Measurements from ENCODE around the gene ITGA11. TPM values are rescaled to one million over a fixed set of nuclear protein-coding genes. Genes with fewer than 3 reads are reported as not detected.

ITGA11 gene
- total RNA-seq, 2 donors from 2014 or later: 0.99 to 1.0 TPM

GRCh38 chr15:68265674-68266073, 166.3 kb downstream of the ITGA11 start:
- H3K9me3 ChIP-seq: no peaks in the 10 kb centered on the region
- intact Hi-C loops (cut with DNase I): no loop called here
- no peak overlapping the region for H3K27ac ChIP-seq
- DNase-seq: no peak
- no peak overlapping the region for H3K4me3 ChIP-seq
- ATAC-seq: no peak
- no peaks in the 10 kb centered on the region for H3K4me1 ChIP-seq
- H3K36me3 ChIP-seq (replicated peaks in 1 of 2; ENCODE audit: insufficient read depth in 1 of 2, low read depth in 2 of 2): no peaks in the 10 kb centered on the region
- TF ChIP-seq POLR2A (IDR thresholded peaks at IDR 0.05): no peak
- no peak for TF ChIP-seq CTCF (IDR thresholded peaks at IDR 0.05)
- peaks cover 0 to 3% of the 10 kb centered on the region in 2 donors for H3K27me3 ChIP-seq
- 66 to 73% methylated on average over 3 of the region's 3 CpGs for WGBS, 2 donors

- TF ChIP-seq CTCF (IDR thresholded peaks at IDR 0.05) (no peak), POLR2A (IDR thresholded peaks at IDR 0.05) (no peak)
- H3K4me3 ChIP-seq: no peak overlapping the region
- H3K9me3 ChIP-seq: no peaks in the 10 kb centered on the region
- intact Hi-C loops (cut with DNase I): no loop called here
- ATAC-seq: no peak
- H3K4me1 ChIP-seq: no peaks in the 10 kb centered on the region
- no peak for DNase-seq
- 54 to 68% methylated on average over 4 of the region's 4 CpGs for WGBS, 2 donors
- peaks cover 0 to 3% of the 10 kb centered on the region in 2 donors for H3K27me3 ChIP-seq
- no peak overlapping the region for H3K27ac ChIP-seq
- H3K36me3 ChIP-seq (replicated peaks in 1 of 2; ENCODE audit: insufficient read depth in 1 of 2, low read depth in 2 of 2): no peaks in the 10 kb centered on the region
Observed at GRCh38 chr15:68265081-68265480, 166.9 kb downstream of the ITGA11 start.

- no peak for DNase-seq
- no peaks in the 10 kb centered on the region for H3K9me3 ChIP-seq
- WGBS, 2 donors: 46 to 53% methylated on average over 2 of the region's 2 CpGs
- H3K27me3 ChIP-seq: peaks cover 0 to 3% of the 10 kb centered on the region in 2 donors
- no peak overlapping the region for H3K27ac ChIP-seq
- no peak overlapping the region for H3K4me3 ChIP-seq
- H3K36me3 ChIP-seq (replicated peaks in 1 of 2; ENCODE audit: insufficient read depth in 1 of 2, low read depth in 2 of 2): no peaks in the 10 kb centered on the region
- ATAC-seq: no peak
- no peak for TF ChIP-seq POLR2A (IDR thresholded peaks at IDR 0.05)
- TF ChIP-seq CTCF (IDR thresholded peaks at IDR 0.05): no peak
- intact Hi-C loops (cut with DNase I): no loop called here
- no peaks in the 10 kb centered on the region for H3K4me1 ChIP-seq
Observed at GRCh38 chr15:68264282-68264681, 167.7 kb downstream of the ITGA11 start.

DNA sequence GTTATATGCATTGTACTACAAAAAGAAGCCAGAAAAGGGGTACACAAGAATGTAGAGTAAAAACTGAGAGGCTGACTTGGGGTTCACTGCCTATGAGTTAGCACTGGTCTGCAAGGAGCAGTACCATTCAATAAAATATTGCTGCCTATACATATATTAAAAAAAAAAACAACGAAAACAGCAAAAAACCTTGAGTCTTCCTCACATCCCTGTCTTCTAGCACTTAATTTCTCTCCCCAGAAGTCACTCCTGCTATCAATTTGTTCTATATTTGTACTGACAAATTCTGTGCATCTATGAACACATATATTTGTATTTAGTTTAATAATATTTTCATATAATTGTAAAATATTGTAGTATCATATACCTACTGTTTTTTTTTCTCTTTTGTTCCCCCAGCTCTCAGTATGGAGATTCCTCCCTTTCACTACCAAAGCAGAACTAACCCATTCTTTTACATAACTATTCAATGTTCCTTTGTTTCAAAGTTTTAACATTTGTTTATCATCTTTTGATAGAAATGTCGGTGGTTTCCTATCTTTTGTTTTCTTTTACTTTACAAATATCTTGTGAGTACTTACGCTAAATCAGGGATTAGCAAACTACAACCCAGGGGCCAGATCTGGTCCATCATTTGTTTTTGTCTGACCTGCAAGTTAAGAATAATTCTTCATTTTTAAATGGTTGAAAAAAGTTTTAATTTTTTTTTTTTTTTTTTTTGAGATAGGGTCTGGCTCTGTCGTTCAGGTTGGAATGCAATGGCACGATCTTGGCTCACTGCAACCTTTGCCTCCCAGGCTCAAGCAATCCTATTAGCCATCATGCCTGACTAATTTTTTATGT, 169.2 kb downstream of the ITGA11 start:
- no peaks in the 10 kb centered on the region for H3K4me1 ChIP-seq
- 42 to 43% methylated on average over 5 of the region's 5 CpGs for WGBS, 2 donors
- no peaks in the 10 kb centered on the region for H3K36me3 ChIP-seq (replicated peaks in 1 of 2; ENCODE audit: insufficient read depth in 1 of 2, low read depth in 2 of 2)
- no peak overlapping the region for H3K4me3 ChIP-seq
- H3K27me3 ChIP-seq: peaks cover 0 to 3% of the 10 kb centered on the region in 2 donors
- DNase-seq (no peak), ATAC-seq (no peak)
- no peak overlapping the region for H3K27ac ChIP-seq
- no peaks in the 10 kb centered on the region for H3K9me3 ChIP-seq
- TF ChIP-seq CTCF (IDR thresholded peaks at IDR 0.05): no peak
- no peak for TF ChIP-seq POLR2A (IDR thresholded peaks at IDR 0.05)
- intact Hi-C loops (cut with DNase I): no loop called here

- Histone ChIP-seq H3K4me1 (no peaks in the 10 kb centered on the region), H3K27ac (no peak overlapping the region), H3K4me3 (no peak overlapping the region), H3K36me3 (replicated peaks in 1 of 2; ENCODE audit: insufficient read depth in 1 of 2, low read depth in 2 of 2) (no peaks in the 10 kb centered on the region), H3K9me3 (no peaks in the 10 kb centered on the region), H3K27me3 (peaks cover 0 to 3% of the 10 kb centered on the region in 2 donors)
- DNase-seq: no peak
- TF ChIP-seq POLR2A (IDR thresholded peaks at IDR 0.05): no peak
- TF ChIP-seq CTCF (IDR thresholded peaks at IDR 0.05): no peak
- intact Hi-C loops (cut with DNase I): no loop called here
- no peak for ATAC-seq
- WGBS, 2 donors: 92 to 97% methylated on average over 3 of the region's 3 CpGs
Observed at GRCh38 chr15:68261980-68262379, 170.0 kb downstream of the ITGA11 start.
